CD14-positive monocyte (primary cell): Measurements from ENCODE around the gene GMDS. TPM values are rescaled to one million over a fixed set of nuclear protein-coding genes. Genes with fewer than 3 reads are reported as not detected.

ENCODE experiments used
- DNase-seq, 3 donors: peaks; one replicate each; pipeline ENCODE4 v3.0.0-alpha.2; 2011 to 2022
- H2AFZ ChIP-seq: 2 replicates; pipeline ENCODE4 v1.6.0; 2012; ENCODE audit warnings: mild to moderate bottlenecking, low read depth, low read length, inconsistent platforms; ENCODE audit not compliant: insufficient read depth, poor library complexity, severe bottlenecking
- H3K27ac ChIP-seq, 2 donors: 1 replicate in 1 of 2; 2 replicates in 1 of 2; pipeline ENCODE4 v1.5.1; 2012 to 2013; ENCODE audit warnings: low read length in 2 of 2, control low read depth in 1 of 2, inconsistent platforms in 1 of 2, low read depth in 1 of 2, mild to moderate bottlenecking in 1 of 2
- H3K27me3 ChIP-seq, 2 donors: one replicate each; pipeline versions ENCODE4 v1.6.0 to v1.6.1; 2011 to 2013; ENCODE audit warnings: low read length in 2 of 2; ENCODE audit not compliant: control insufficient read depth in 2 of 2, insufficient read depth in 2 of 2
- H3K36me3 ChIP-seq, 2 donors: replicated peaks in 1 of 2; 1 replicate in 1 of 2; 2 replicates in 1 of 2; pipeline versions ENCODE4 v1.5.1 to v1.6.1; 2012 to 2013; ENCODE audit warnings: low read length in 2 of 2, control low read depth in 1 of 2, inconsistent platforms in 1 of 2, mild to moderate bottlenecking in 1 of 2; ENCODE audit not compliant: insufficient read depth in 2 of 2, control insufficient read depth in 1 of 2
- H3K4me1 ChIP-seq, 2 donors: 1 replicate in 1 of 2; 2 replicates in 1 of 2; pipeline versions ENCODE4 v1.5.1 to v1.6.1; 2012 to 2013; ENCODE audit warnings: low read length in 2 of 2, control low read depth in 1 of 2, inconsistent platforms in 1 of 2, mild to moderate bottlenecking in 1 of 2, moderate library complexity in 1 of 2; ENCODE audit not compliant: insufficient read depth in 2 of 2, control insufficient read depth in 1 of 2
- H3K4me2 ChIP-seq: replicated peaks from 2 replicates; pipeline ENCODE3; 2012; ENCODE audit warnings: low read length, moderate library complexity, mild to moderate bottlenecking; ENCODE audit not compliant: poor library complexity, severe bottlenecking; ENCODE audit errors: extremely low read depth
- H3K4me3 ChIP-seq, 3 experiments: fragments of 200-600 bp in 1 of 3; sonication (generic) in 1 of 3; replicated peaks in 1 of 3; 1 replicate in 2 of 3; 2 replicates in 1 of 3; pipeline ENCODE4 v1.5.1; 2011 to 2013; ENCODE audit warnings: low read length in 3 of 3, mild to moderate bottlenecking in 3 of 3, control low read depth in 2 of 3, low read depth in 2 of 3, inconsistent platforms in 1 of 3, moderate library complexity in 1 of 3
- H3K79me2 ChIP-seq: 2 replicates; pipeline ENCODE4 v1.6.0; 2012; ENCODE audit warnings: mild to moderate bottlenecking, control low read depth, inconsistent platforms, low read length, moderate library complexity; ENCODE audit not compliant: insufficient read depth
- H3K9ac ChIP-seq: 2 replicates; pipeline ENCODE4 v1.6.0; 2017; ENCODE audit warnings: low read length, mild to moderate bottlenecking; ENCODE audit not compliant: insufficient read depth, poor library complexity, severe bottlenecking
- H3K9me3 ChIP-seq, 2 donors: replicated peaks in 1 of 2; 1 replicate in 1 of 2; 2 replicates in 1 of 2; pipeline versions ENCODE4 v1.5.1 to v1.6.1; 2012 to 2013; ENCODE audit warnings: low read length in 2 of 2, control low read depth in 1 of 2; ENCODE audit not compliant: control insufficient read depth in 1 of 2, insufficient read depth in 1 of 2
- H4K20me1 ChIP-seq: 2 replicates; pipeline ENCODE4 v1.6.0; 2012; ENCODE audit warnings: mild to moderate bottlenecking, low read length, control low read depth, moderate library complexity; ENCODE audit not compliant: insufficient read depth
- H3K27ac Mint-ChIP-seq, 7 donors: one replicate each; pipeline ENCODE4 v1.8.0; 2020; ENCODE audit warnings: mild to moderate bottlenecking in 7 of 7, mixed read lengths in 7 of 7, moderate library complexity in 6 of 7, inconsistent platforms in 2 of 7
- H3K27me3 Mint-ChIP-seq, 3 donors: one replicate each; pipeline ENCODE4 v1.8.0; 2021 to 2022; ENCODE audit warnings: low read depth in 3 of 3, mild to moderate bottlenecking in 3 of 3, mixed read lengths in 3 of 3, moderate library complexity in 3 of 3, inconsistent platforms in 1 of 3
- H3K36me3 Mint-ChIP-seq, 2 donors: one replicate each; pipeline ENCODE4 v1.8.0; 2020; ENCODE audit warnings: mixed read lengths in 2 of 2, inconsistent platforms in 1 of 2, mild to moderate bottlenecking in 1 of 2
- H3K4me1 Mint-ChIP-seq: one replicate; pipeline ENCODE4 v1.8.0; 2020; ENCODE audit warnings: mild to moderate bottlenecking, mixed read lengths
- H3K4me3 Mint-ChIP-seq, 2 donors: one replicate each; pipeline ENCODE4 v1.8.0; 2020; ENCODE audit warnings: mild to moderate bottlenecking in 2 of 2, mixed read lengths in 2 of 2, moderate library complexity in 1 of 2
- H3K9me3 Mint-ChIP-seq, 7 donors: one replicate each; pipeline ENCODE4 v1.8.0; 2020 to 2022; ENCODE audit warnings: mixed read lengths in 7 of 7, mild to moderate bottlenecking in 6 of 7, moderate library complexity in 6 of 7, inconsistent platforms in 2 of 7
- CTCF ChIP-seq: fragments of 200-600 bp; IDR thresholded peaks from one replicate; pipeline ENCODE4 v1.8.0; 2022; ENCODE audit warnings: antibody characterized with exemption, mild to moderate bottlenecking
- WGBS: methylation state at CpG from one replicate; pipeline ENCODE4 v1.1.5; 2013; ENCODE audit warnings: missing lambda C conversion rate; ENCODE audit not compliant: insufficient coverage; 5-methylcytosine and 5-hydroxymethylcytosine counted together
- intact Hi-C, 2 donors: fragments of 100-400 bp; cut with micrococcal nuclease; formaldehyde crosslinking; loops; one replicate each; pipeline versions ENCODE4 v1.15.0 to v1.15.1; 2023
- polyA plus RNA-seq, 3 donors: library from polyadenylated mRNA; depleted of rRNA in 1 of 3; unstranded in 2 of 3; stranded (reverse) in 1 of 3; fragments of 300-500 nt in 2 of 3; fragments of >200 nt in 1 of 3; fragmentation: Illumina TruSeq in 2 of 3; gene quantifications; 1 replicate in 2 of 3; 2 replicates in 1 of 3; pipeline ENCODE4 v1.2.3, GENCODE V29; 2012 to 2021

GMDS gene
- polyA plus RNA-seq, 3 donors, result 10.5 to 19.9 (median 17.6) TPM

- WGBS, result no CpG with 5 or more reads among the region's 2 CpGs
- no peak overlapping the region for H3K4me2 ChIP-seq
- H3K27me3 ChIP-seq, result no peaks in the 10 kb centered on the region
- H3K36me3 ChIP-seq, result no peaks in the 10 kb centered on the region
- no peaks in the 10 kb centered on the region for H3K4me1 ChIP-seq
- peaks cover 3 to 13% (median 7%) of the 10 kb centered on the region in 7 donors for H3K9me3 Mint-ChIP-seq
- no peak overlapping the region for H3K27ac Mint-ChIP-seq
- no peaks in the 10 kb centered on the region for H3K79me2 ChIP-seq
- TF ChIP-seq CTCF, result no peak
- no peak overlapping the region for H3K9ac ChIP-seq
- intact Hi-C loops, result no loop called here
- no peak for DNase-seq
- no peaks in the 10 kb centered on the region for H3K4me1 Mint-ChIP-seq
- H2AFZ ChIP-seq, result no peak overlapping the region
- peaks cover 0 to 9% of the 10 kb centered on the region in 2 donors for H3K9me3 ChIP-seq
- H3K27me3 Mint-ChIP-seq, result peaks cover 0 to 1% (median 0%) of the 10 kb centered on the region in 3 donors
- no peak overlapping the region for H3K4me3 Mint-ChIP-seq
- peaks cover 0 to 8% of the 10 kb centered on the region in 2 donors for H3K36me3 Mint-ChIP-seq
- no peak overlapping the region for H3K27ac ChIP-seq
- no peak overlapping the region for H3K4me3 ChIP-seq
- no peaks in the 10 kb centered on the region for H4K20me1 ChIP-seq
Observed at GRCh38 chr6:1842334-1842733, 403.1 kb downstream of the GMDS start.

GRCh38 chr6:1841136-1841535 is 404.3 kb downstream of the GMDS start:
- Histone ChIP-seq H3K79me2 (no peaks in the 10 kb centered on the region), H3K36me3 (no peaks in the 10 kb centered on the region), H3K27me3 (no peaks in the 10 kb centered on the region), H3K4me3 (no peak overlapping the region), H3K27ac (no peak overlapping the region), H3K4me1 (no peaks in the 10 kb centered on the region), H4K20me1 (no peaks in the 10 kb centered on the region), H3K4me2 (no peak overlapping the region), H3K9me3 (peaks cover 0 to 8% of the 10 kb centered on the region in 2 donors), H3K9ac (no peak overlapping the region), H2AFZ (no peak overlapping the region)
- H3K4me3 Mint-ChIP-seq, result no peak overlapping the region
- H3K9me3 Mint-ChIP-seq, result peaks cover 3 to 8% (median 7%) of the 10 kb centered on the region in 7 donors
- DNase-seq, result no peak
- H3K4me1 Mint-ChIP-seq, result no peaks in the 10 kb centered on the region
- H3K36me3 Mint-ChIP-seq, result peaks cover 0 to 8% of the 10 kb centered on the region in 2 donors
- intact Hi-C loops, result no loop called here
- WGBS, result 100% methylated on average over 1 of the region's 3 CpGs
- H3K27ac Mint-ChIP-seq, result no peak overlapping the region
- no peak for TF ChIP-seq CTCF
- H3K27me3 Mint-ChIP-seq, result peaks cover 0 to 1% (median 0%) of the 10 kb centered on the region in 3 donors
